Measurements from ENCODE around the gene TENT5C. TPM values are rescaled to one million over a fixed set of nuclear protein-coding genes. Genes with fewer than 3 reads are reported as not detected.

Gene TENT5C
- total RNA-seq, 1 experiment from 2014 or later: 6.3 TPM

GRCh38 chr1:117634631-117635030 lies 28.8 kb downstream of the TENT5C start:
- no peak for DNase-seq (ENCODE audit: low read depth)

DNA sequence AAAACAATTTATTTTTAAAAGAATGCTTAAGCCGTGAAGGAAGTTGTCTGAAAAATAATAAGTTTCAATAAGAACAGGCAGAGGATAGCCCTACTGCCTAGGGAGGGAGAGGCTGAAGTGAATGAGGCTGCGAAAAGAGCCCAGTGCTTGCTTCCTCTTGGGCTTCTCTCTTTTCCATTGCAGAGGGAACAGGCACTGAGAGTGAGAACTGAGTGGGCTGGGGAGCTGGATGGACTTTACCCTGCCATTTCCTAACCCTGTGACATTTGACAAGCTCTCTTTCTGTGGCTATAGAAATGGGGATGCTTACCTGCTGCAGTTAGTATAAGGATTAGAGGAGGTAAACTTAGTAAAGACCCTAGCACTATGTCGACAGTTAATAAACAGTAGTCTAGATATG lies 30.0 kb downstream of the TENT5C start:
- no peak for DNase-seq (ENCODE audit: low read depth)

DNA sequence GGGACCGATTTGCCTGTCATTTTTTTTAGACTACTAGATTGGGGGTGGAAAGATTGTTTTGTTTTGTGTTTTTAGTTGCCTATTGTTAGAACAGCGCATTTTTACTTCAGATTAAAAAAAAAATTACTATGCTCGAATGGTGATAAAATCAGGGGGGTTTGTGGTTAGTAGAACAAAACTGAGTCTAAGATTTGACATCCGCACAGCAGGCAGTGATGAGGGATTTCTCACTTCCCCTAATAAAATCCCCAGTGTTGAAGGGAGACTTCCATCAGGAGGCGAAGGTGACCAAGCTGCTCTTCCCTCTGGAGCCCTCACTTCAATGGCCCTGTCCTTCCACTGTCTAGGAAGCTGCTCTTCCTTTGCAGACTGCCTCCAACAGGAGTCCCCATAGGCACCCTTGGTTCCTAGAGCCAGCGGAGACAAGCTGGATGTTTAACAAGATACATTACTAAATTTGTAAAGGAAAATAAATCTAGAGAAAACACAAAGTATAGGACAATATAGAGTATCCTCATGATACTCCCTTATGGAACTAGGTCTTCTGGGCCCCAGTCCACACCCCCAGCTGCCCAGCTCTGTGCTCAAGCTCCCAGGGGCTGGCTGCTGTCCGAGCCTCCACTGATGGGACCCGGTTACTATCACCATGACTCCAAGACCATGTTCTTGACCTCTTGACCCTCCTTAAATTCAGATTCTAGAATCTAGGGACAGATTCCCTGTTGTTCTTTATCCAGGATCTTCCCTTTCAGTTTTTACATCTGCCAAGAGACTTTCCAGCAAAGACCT lies 31.0 kb downstream of the TENT5C start:
- DNase-seq (ENCODE audit: low read depth): no peak

- no peak for DNase-seq (ENCODE audit: low read depth)
Observed at GRCh38 chr1:117638141-117638540, 32.3 kb downstream of the TENT5C start.

DNA sequence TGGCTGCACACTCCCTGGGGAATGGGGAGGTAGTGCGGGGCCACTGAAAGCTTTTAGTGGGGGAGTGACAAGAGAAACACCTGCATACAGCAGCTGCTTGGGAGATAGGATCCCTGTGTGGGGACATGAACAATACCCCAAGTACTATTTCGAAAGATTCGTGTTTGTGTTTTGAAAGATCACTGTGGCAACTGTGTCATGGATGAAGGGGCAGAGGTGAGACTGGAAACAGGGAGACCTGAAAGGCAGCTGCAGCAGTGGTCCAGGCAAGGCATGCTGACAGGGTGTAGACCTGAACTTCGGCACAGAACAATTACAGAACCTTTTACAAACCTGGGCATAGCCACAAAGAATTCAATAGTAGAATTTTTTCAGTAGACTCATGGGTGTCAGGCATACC lies 32.9 kb downstream of the TENT5C start:
- no peak for DNase-seq (ENCODE audit: low read depth)

GRCh38 chr1:117639741-117640140 lies 33.9 kb downstream of the TENT5C start:
- no peak for DNase-seq (ENCODE audit: low read depth)

GRCh38 chr1:117641536-117641935 lies 35.7 kb downstream of the TENT5C start:
- no peak for DNase-seq (ENCODE audit: low read depth)

GRCh38 chr1:117642963-117643362 lies 37.1 kb downstream of the TENT5C start:
- no peak for DNase-seq (ENCODE audit: low read depth)

DNA sequence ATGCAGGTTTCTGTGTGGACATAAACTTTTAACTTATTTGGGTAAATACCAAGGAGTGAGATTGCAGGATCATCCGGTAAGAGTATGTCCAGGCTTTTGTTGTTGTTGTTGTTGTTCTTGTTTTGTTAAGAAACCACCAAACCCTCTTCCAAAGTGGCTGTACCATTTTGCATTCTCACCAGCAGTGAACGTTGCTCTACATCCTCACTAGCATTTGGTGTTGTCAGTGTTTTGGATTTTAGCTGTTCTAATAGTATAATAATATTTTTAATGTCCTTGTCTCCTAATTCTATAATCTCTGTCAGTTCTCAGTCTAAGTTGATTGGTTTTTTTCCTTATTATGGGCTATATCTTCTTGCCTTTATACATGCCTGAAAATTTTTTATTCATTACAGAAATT lies 37.8 kb downstream of the TENT5C start:
- no peak for DNase-seq (ENCODE audit: low read depth)

- DNase-seq (ENCODE audit: low read depth): no peak
Observed at GRCh38 chr1:117644696-117645311, 39.0 kb downstream of the TENT5C start.

DNA sequence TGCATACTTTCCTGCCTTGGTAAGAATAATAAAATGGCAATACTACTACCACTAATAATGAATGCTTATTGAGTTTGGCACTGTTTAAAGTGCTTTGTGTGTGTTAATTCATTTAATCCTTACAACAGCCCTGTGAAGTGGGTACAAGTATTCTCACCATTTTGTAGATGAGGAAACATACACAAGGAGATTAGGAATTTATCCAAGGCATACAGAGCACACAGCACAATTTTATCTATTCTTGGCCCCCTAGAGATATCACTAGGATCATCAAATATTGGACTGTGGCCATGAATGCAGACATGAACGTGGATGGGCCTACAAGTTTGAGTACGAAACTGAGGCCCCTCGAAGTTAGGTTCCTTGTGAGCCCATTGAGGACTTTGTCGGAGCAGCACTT lies 39.5 kb downstream of the TENT5C start:
- no peak for DNase-seq (ENCODE audit: low read depth)

- DNase-seq (ENCODE audit: low read depth): no peak
Observed at GRCh38 chr1:117646007-117646811, 40.4 kb downstream of the TENT5C start.

DNA sequence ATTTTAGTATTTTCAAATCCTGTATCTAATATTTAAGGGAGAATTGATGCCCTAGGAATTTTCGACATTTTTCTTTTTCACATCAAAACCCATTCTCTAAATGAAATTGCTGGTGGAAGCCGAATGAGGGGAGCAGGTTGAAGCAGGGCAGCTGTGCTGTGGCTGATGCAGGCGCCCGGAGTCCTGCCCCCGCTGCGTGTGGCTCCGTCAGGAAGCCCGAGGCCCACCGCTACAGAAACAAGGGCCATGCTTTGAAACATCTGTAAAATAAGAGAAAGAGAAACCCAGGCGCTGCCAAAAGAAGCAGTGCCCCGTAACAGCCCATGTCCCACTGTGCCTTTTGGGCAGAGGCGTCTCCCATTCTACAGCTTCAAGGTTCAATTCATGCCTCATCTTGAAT lies 41.1 kb downstream of the TENT5C start:
- no peak for DNase-seq (ENCODE audit: low read depth)

GRCh38 chr1:117648015-117648414 lies 42.2 kb downstream of the TENT5C start:
- DNase-seq (ENCODE audit: low read depth): no peak

DNA sequence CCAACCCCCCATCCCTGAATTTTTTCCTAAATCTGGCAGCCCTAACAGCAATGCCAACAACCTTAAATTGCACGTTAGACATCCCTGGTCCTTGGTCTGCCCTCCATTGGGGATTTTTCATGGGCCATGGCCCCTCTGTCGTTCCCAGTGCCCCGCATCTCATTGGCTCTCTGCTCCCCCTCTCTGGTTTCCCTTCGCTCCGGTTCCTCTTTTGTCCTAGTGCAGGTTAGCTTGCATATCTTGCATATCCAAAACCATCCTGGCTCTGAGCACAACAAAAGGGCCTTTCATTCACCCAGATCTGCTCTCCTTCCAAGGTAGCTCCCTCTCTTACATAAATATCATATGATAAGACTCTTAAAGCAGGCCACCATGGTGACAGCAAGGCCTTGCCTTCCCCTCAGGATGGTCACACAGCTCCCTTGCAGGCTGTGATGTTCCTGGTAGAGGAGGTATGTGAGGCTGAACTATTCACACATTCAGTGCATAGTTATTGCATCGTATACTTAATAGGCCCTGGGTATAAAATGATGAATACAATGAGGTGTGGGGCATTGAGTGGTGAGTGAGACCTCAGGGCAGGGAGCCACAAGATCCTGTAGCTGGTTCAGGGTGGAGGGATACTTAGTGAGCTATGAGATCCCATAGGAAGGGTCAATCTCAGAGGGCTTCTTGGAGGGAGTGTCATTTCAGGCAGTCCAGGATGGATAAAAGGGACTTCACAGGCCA lies 45.2 kb downstream of the TENT5C start:
- DNase-seq (ENCODE audit: low read depth): no peak

DNA sequence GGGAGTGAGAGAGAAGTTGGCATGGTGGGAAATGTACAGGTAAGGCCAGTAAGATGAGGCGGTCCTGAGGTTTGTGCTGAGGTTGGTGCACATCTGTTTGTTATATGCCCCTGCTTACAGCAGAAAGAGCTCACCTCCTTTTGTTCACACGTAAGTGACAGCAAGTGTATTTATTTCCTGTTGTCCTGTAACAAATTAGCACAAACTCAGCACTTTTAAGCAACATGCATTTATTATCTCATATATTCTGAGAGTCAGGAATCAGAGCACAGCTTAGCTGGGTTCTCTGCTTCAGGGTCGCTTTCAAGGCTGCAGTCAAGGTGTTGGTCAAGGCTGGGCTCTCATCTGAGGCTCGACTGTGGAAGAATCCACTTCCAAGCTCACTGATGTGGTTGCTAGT lies 45.8 kb downstream of the TENT5C start:
- DNase-seq (ENCODE audit: low read depth): no peak

- DNase-seq (ENCODE audit: low read depth): peak; percentile 83
Observed at GRCh38 chr1:117652421-117652820, 46.6 kb downstream of the TENT5C start.

DNA sequence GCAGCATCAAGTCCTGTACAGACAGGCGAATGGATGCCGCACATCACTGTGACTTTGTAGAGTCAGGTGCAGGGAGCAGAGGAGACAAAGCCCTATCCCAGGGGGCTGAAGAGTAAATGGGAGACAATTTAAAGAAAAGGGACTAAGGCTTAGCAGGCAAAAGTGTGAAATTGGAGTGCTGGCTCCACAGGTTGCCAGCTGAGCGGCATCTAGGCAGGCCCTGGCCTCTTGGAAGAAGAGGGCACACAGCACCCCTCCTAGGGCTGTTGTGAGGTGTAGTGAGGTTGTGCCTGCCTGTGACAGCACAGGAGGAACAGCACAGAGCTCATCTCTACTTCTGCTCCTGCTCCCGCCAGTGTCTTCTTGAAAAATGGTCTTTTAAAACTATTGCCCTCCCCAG lies 47.3 kb downstream of the TENT5C start:
- no peak for DNase-seq (ENCODE audit: low read depth)

- DNase-seq (ENCODE audit: low read depth): no peak
Observed at GRCh38 chr1:117653732-117654492, 48.1 kb downstream of the TENT5C start.

GRCh38 chr1:117654493-117655219 lies 48.8 kb downstream of the TENT5C start:
- DNase-seq (ENCODE audit: low read depth): peak; percentile 73

DNA sequence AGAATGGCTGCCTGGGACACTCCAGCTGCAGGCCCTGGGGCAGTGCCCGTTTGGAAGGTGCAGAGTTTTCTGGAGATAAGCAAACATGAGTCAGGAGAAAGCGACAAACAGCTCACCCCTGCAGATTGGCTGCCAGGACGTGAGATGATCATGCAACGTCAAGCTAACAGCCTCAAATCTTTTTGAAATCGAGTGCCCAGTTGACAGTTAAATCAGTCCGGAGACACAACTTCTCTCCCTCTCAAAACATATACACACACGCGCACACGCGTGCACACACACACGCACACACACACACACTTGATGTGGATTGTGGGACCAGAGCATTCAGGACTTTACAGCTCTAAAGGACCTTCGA lies 49.4 kb downstream of the TENT5C start:
- DNase-seq (ENCODE audit: low read depth): peak; percentile 92
